ENCODE results near the gene MAGI2.

The MAGI2 gene

DNA sequence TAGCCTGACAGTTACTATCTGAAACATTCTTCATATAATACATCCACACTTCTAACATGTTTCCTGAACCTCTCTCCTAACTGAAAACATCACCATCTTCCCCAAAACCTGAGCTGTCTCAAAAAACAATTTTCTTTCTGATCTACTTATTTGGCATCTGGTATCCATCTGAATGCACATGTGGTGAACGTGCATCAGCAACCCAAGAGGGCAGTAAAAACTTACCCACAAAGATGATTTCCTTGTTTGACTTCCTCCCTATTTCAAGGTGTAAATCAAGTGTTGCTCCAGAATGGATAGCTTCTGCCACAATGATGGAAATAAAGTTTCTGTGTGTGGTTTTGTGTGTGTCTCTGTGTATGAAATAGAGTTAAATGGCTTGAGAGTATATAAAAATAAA, 500.4 kb downstream of the MAGI2 start:
- DNase-seq (ENCODE audit: extremely low read depth, low read depth), result peak; percentile 84
- no peak overlapping the region for H3K4me3 ChIP-seq (replicated peaks; ENCODE audit: low read depth, low read length)
- TF ChIP-seq, protein P1, sequence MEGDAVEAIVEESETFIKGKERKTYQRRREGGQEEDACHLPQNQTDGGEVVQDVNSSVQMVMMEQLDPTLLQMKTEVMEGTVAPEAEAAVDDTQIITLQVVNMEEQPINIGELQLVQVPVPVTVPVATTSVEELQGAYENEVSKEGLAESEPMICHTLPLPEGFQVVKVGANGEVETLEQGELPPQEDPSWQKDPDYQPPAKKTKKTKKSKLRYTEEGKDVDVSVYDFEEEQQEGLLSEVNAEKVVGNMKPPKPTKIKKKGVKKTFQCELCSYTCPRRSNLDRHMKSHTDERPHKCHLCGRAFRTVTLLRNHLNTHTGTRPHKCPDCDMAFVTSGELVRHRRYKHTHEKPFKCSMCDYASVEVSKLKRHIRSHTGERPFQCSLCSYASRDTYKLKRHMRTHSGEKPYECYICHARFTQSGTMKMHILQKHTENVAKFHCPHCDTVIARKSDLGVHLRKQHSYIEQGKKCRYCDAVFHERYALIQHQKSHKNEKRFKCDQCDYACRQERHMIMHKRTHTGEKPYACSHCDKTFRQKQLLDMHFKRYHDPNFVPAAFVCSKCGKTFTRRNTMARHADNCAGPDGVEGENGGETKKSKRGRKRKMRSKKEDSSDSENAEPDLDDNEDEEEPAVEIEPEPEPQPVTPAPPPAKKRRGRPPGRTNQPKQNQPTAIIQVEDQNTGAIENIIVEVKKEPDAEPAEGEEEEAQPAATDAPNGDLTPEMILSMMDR (IDR thresholded peaks at IDR 0.05; ENCODE audit: low read depth, low read length, missing control alignments), result no peak

DNA sequence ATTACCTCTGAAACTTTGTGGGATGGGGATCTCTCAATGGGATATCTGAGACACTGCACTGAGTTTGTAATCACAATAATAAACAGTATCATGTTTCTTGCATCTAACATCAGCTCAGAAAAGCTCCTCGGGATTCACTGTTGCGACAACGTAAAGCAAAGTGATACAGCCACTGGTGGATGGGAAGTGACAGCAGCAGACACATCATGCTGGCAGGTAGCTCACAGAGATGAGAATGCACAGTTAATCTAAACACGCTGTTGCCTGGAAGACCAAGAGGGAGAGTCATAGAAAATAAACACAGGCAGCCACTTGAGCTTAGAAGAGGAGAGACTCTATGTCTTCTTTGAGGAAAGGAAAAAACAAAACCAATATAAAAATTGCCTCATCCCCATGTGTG, 513.8 kb downstream of the MAGI2 start:
- DNase-seq (ENCODE audit: extremely low read depth, low read depth), result no peak
- TF ChIP-seq, protein P1 (IDR thresholded peaks at IDR 0.05; ENCODE audit: low read depth, low read length, missing control alignments), result no peak
- H3K4me3 ChIP-seq (replicated peaks; ENCODE audit: low read depth, low read length), result no peak overlapping the region

DNA sequence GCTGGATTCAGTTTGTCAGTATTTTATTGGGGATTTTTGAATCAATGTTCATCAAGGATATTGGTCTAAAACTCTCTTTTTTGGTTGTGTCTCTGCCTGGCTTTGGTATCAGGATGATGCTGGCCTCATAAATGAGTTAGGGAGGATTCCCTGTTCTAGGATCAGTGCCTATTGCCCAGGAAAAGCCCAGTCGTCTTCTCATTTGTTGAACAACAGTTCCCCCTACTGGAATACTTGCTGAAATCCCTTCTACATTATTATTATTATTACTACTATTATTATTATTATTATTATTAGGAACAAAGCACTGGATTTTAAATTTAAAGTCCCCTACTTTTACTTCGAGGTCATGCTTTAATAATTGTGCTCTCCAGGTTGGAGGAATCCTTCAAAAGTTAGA, 528.9 kb downstream of the MAGI2 start:
- peak; percentile 15 for DNase-seq (ENCODE audit: extremely low read depth, low read depth)
- H3K4me3 ChIP-seq (replicated peaks; ENCODE audit: low read depth, low read length), result no peak overlapping the region
- TF ChIP-seq, protein P1 (IDR thresholded peaks at IDR 0.05; ENCODE audit: low read depth, low read length, missing control alignments), result no peak

DNA sequence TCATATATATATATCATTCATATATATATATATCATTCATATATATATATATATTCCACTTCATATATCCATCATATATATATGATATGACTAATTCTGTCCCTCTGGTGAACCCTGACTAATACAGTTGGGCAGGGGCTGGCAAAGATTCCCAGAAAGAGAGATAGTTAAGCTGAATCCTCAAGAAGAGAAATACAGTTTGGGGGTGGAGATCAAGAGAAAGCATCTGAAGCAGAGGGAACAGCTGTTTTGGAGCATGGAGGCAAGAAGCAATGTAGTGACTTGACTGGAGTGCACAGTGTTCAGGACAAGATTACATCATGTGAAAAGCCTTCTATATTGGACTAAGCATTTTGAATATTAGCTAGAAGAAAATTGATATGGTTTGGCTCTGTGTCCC, 540.7 kb downstream of the MAGI2 start:
- TF ChIP-seq, protein P1 (IDR thresholded peaks at IDR 0.05; ENCODE audit: low read depth, low read length, missing control alignments), result no peak
- DNase-seq (ENCODE audit: extremely low read depth, low read depth), result no peak
- H3K4me3 ChIP-seq (replicated peaks; ENCODE audit: low read depth, low read length), result no peak overlapping the region

DNA sequence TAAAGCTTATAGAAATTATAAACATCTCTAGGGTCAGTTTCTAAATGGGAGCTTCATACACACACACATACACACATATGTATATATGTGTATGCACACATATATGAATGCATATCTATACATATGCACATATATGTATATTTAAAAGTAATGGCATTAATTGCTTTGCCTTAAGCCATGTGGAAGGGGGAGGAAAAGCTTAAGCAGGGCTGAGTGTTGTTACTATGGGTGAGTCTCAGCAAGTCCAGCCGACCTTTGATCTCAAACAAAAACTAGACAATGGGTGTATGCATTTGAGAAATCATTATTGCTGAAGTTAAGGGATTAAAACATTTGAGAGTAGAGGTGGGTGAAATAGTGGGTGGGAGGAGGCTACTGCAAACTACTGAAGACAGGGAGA, 546.7 kb downstream of the MAGI2 start:
- TF ChIP-seq, protein P1 (IDR thresholded peaks at IDR 0.05; ENCODE audit: low read depth, low read length, missing control alignments), result no peak
- no peak for DNase-seq (ENCODE audit: extremely low read depth, low read depth)
- H3K4me3 ChIP-seq (replicated peaks; ENCODE audit: low read depth, low read length), result no peak overlapping the region

DNA sequence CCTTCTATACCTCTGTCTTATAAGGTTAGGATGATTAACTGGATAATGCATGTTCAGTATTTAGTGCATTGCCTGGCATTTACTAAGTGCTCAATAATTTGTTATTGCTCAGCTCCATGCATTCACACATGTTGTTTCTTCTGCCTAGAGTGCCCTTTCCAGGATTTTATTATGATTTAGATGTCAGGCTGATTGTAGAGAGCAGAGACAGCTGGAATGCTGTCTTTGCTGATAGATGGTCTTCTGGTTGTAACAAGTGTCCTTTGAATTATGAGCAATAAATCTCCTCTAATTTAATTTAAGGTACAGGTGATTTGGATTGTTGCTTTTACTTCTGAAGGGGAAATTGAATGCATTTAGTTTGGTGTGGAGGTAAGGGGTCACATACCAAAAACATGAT, 548.0 kb downstream of the MAGI2 start:
- H3K4me3 ChIP-seq (replicated peaks; ENCODE audit: low read depth, low read length), result no peak overlapping the region
- TF ChIP-seq, protein P1 (IDR thresholded peaks at IDR 0.05; ENCODE audit: low read depth, low read length, missing control alignments), result no peak
- no peak for DNase-seq (ENCODE audit: extremely low read depth, low read depth)

DNA sequence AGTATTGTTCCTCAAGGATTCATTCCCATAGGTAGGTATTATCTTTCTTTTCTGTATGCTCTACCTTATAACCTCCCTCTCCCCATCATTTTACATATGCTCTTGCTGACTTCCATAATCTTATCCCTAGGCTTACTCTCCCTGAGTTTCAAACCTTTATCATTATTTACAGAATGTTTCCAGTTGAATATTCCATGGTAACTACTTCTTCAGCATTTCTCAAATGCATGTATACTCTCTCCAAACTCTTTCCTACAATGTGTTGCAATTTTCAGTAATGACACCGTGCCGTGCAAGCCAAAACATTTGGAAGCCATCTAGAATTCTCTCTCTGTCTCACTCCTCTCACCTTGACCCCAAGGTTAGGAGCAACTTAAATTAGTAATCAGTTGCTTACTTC, 548.5 kb downstream of the MAGI2 start:
- TF ChIP-seq, protein P1 (IDR thresholded peaks at IDR 0.05; ENCODE audit: low read depth, low read length, missing control alignments), result no peak
- no peak overlapping the region for H3K4me3 ChIP-seq (replicated peaks; ENCODE audit: low read depth, low read length)
- no peak for DNase-seq (ENCODE audit: extremely low read depth, low read depth)

All from HFF-Myc (cell line).